LNCaP clone FGC (cell line): ENCODE measurements around the gene NRXN3.
"Not testable (repeated sequence)": the region's sequence is repeated elsewhere in the genome, so short reads cannot be mapped to it uniquely, and the experiment has no call there.

Experiments used
- DNase-seq: peaks from one replicate; pipeline ENCODE4 v3.0.0-alpha.2; 2011; ENCODE audit warnings: low read depth
- H3K4me3 ChIP-seq: 2 replicates; pipeline ENCODE4 v1.5.1; 2011; ENCODE audit warnings: mild to moderate bottlenecking, low read depth, low read length, control low read depth
- CTCF ChIP-seq: IDR thresholded peaks from 2 replicates; pipeline ENCODE4 v1.5.1; 2012; ENCODE audit warnings: mild to moderate bottlenecking; ENCODE audit not compliant: control insufficient read depth, insufficient read depth; ENCODE audit errors: extremely low read depth

The NRXN3 gene

GRCh38 chr14:79093531-79093930 lies 923.4 kb downstream of the NRXN3 start:
- no peak overlapping the region for H3K4me3 ChIP-seq
- DNase-seq: no peak
- no peak for TF ChIP-seq CTCF

- TF ChIP-seq CTCF: no peak
- H3K4me3 ChIP-seq: no peak overlapping the region
- no peak for DNase-seq
These were observed 924.8 kb downstream of the NRXN3 start for GRCh38 chr14:79094951-79095350.

GRCh38 chr14:79096811-79097210 lies 926.6 kb downstream of the NRXN3 start:
- TF ChIP-seq CTCF: no peak
- DNase-seq: no peak

GRCh38 chr14:79098324-79098723 lies 928.2 kb downstream of the NRXN3 start:
- no peak overlapping the region for H3K4me3 ChIP-seq
- no peak for TF ChIP-seq CTCF
- DNase-seq: no peak

More at GRCh38 chr14:79096811-79097210, 926.6 kb downstream of the NRXN3 start:
- H3K4me3 ChIP-seq: no peak overlapping the region

GRCh38 chr14:79100578-79100977 lies 930.4 kb downstream of the NRXN3 start:
- H3K4me3 ChIP-seq: no peak overlapping the region
- no peak for DNase-seq
- no peak for TF ChIP-seq CTCF

- no peak for DNase-seq
- H3K4me3 ChIP-seq: no peak overlapping the region
- no peak for TF ChIP-seq CTCF
These were observed 931.2 kb downstream of the NRXN3 start for GRCh38 chr14:79101388-79101787.

GRCh38 chr14:79103764-79104163 lies 933.6 kb downstream of the NRXN3 start:
- DNase-seq: no peak
- TF ChIP-seq CTCF: no peak
- no peak overlapping the region for H3K4me3 ChIP-seq

- H3K4me3 ChIP-seq, DNase-seq: not testable (repeated sequence)
These were observed 940.4 kb downstream of the NRXN3 start for GRCh38 chr14:79110564-79110963.
